Measurements from ENCODE around the gene SNX21. TPM values are rescaled to one million over a fixed set of nuclear protein-coding genes. Genes with fewer than 3 reads are reported as not detected.
"Not testable (repeated sequence)": the region's sequence is repeated elsewhere in the genome, so short reads cannot be mapped to it uniquely, and the experiment has no call there.

SNX21 gene
- total RNA-seq, 1 experiment from 2014 or later: 72.8 TPM

- in situ Hi-C loops (cut with HindIII; ENCODE audit: low pct_unique_long_range_greater_than_20kb, low sequenced_read_pairs): no loop called here
- DNase-seq (ENCODE audit: low read depth): no peak
Observed at GRCh38 chr20:45819466-45819865, 14.1 kb upstream of the SNX21 start.

- DNase-seq (ENCODE audit: low read depth): no peak
- in situ Hi-C loops (cut with HindIII; ENCODE audit: low pct_unique_long_range_greater_than_20kb, low sequenced_read_pairs): no loop called here
Observed at GRCh38 chr20:45821947-45822346, 11.7 kb upstream of the SNX21 start.

- no peak for DNase-seq (ENCODE audit: low read depth)
- in situ Hi-C loops (cut with HindIII; ENCODE audit: low pct_unique_long_range_greater_than_20kb, low sequenced_read_pairs): no loop called here
Observed at GRCh38 chr20:45822857-45823256, 10.7 kb upstream of the SNX21 start.

GRCh38 chr20:45823949-45824835, 9.4 kb upstream of the SNX21 start:
- in situ Hi-C loops (cut with HindIII; ENCODE audit: low pct_unique_long_range_greater_than_20kb, low sequenced_read_pairs): no loop called here
- no peak for DNase-seq (ENCODE audit: low read depth)

- in situ Hi-C loops (cut with HindIII; ENCODE audit: low pct_unique_long_range_greater_than_20kb, low sequenced_read_pairs): no loop called here
- DNase-seq (ENCODE audit: low read depth): no peak
Observed at GRCh38 chr20:45826381-45827019, 7.1 kb upstream of the SNX21 start.

GRCh38 chr20:45827030-45827652, 6.5 kb upstream of the SNX21 start, which contains the start of gene TNNC2:
TSS of gene TNNC2 (minus strand) at chr20:45827312. CDS start at chr20:45827248, 64 bp downstream.
- in situ Hi-C loops (cut with HindIII; ENCODE audit: low pct_unique_long_range_greater_than_20kb, low sequenced_read_pairs): no loop called here
- no peak for DNase-seq (ENCODE audit: low read depth)

GRCh38 chr20:45827712-45828111, 5.9 kb upstream of the SNX21 start:
- in situ Hi-C loops (cut with HindIII; ENCODE audit: low pct_unique_long_range_greater_than_20kb, low sequenced_read_pairs): no loop called here

GRCh38 chr20:45828589-45828988, 5.0 kb upstream of the SNX21 start:
- no peak for DNase-seq (ENCODE audit: low read depth)
- in situ Hi-C loops (cut with HindIII; ENCODE audit: low pct_unique_long_range_greater_than_20kb, low sequenced_read_pairs): no loop called here

More at GRCh38 chr20:45827712-45828111, 5.9 kb upstream of the SNX21 start:
- no peak for DNase-seq (ENCODE audit: low read depth)

- DNase-seq (ENCODE audit: low read depth); in situ Hi-C loops (cut with HindIII; ENCODE audit: low pct_unique_long_range_greater_than_20kb, low sequenced_read_pairs): not testable (repeated sequence)
Observed at GRCh38 chr20:45829673-45830106, 3.9 kb upstream of the SNX21 start.

GRCh38 chr20:45832619-45833018, 980 bp upstream of the SNX21 start:
- in situ Hi-C loops (cut with HindIII; ENCODE audit: low pct_unique_long_range_greater_than_20kb, low sequenced_read_pairs): no loop called here
- no peak for DNase-seq (ENCODE audit: low read depth)

- DNase-seq (ENCODE audit: low read depth): peak; percentile 87
- in situ Hi-C loops (cut with HindIII; ENCODE audit: low pct_unique_long_range_greater_than_20kb, low sequenced_read_pairs): no loop called here
Observed at GRCh38 chr20:45833883-45834796, 541 bp downstream of the SNX21 start.

- DNase-seq (ENCODE audit: low read depth): no peak
Observed at GRCh38 chr20:45834797-45835161, 1.2 kb downstream of the SNX21 start.

GRCh38 chr20:45835329-45835765, 1.7 kb downstream of the SNX21 start:
- no peak for DNase-seq (ENCODE audit: low read depth)
- in situ Hi-C loops (cut with HindIII; ENCODE audit: low pct_unique_long_range_greater_than_20kb, low sequenced_read_pairs): no loop called here

More at GRCh38 chr20:45834797-45835161, 1.2 kb downstream of the SNX21 start:
- in situ Hi-C loops (cut with HindIII; ENCODE audit: low pct_unique_long_range_greater_than_20kb, low sequenced_read_pairs): no loop called here

GRCh38 chr20:45835825-45836224, 2.2 kb downstream of the SNX21 start:
- in situ Hi-C loops (cut with HindIII; ENCODE audit: low pct_unique_long_range_greater_than_20kb, low sequenced_read_pairs): no loop called here

GRCh38 chr20:45836841-45837240, 3.2 kb downstream of the SNX21 start:
- in situ Hi-C loops (cut with HindIII; ENCODE audit: low pct_unique_long_range_greater_than_20kb, low sequenced_read_pairs): no loop called here
- DNase-seq (ENCODE audit: low read depth): no peak

More at GRCh38 chr20:45835825-45836224, 2.2 kb downstream of the SNX21 start:
- DNase-seq (ENCODE audit: low read depth): no peak

- in situ Hi-C loops (cut with HindIII; ENCODE audit: low pct_unique_long_range_greater_than_20kb, low sequenced_read_pairs): no loop called here
- DNase-seq (ENCODE audit: low read depth): no peak
Observed at GRCh38 chr20:45840700-45841198, 7.2 kb downstream of the SNX21 start.

- in situ Hi-C loops (cut with HindIII; ENCODE audit: low pct_unique_long_range_greater_than_20kb, low sequenced_read_pairs): no loop called here
- DNase-seq (ENCODE audit: low read depth): no peak
Observed at GRCh38 chr20:45841407-45842129, 8.0 kb downstream of the SNX21 start.

Measured in Caki2 (cell line).